Retinal pigment epithelial cell (primary cell): ENCODE data around the gene PTPRD.

ENCODE experiments used
- DNase-seq: peaks from one replicate; pipeline ENCODE4 v3.0.0-alpha.2; 2010; ENCODE audit warnings: low read depth
- H3K4me3 ChIP-seq: 2 replicates; pipeline ENCODE4 v1.5.1; 2011; ENCODE audit warnings: mild to moderate bottlenecking, low read length, control low read depth, moderate library complexity
- CTCF ChIP-seq: conservative IDR thresholded peaks from 2 replicates; pipeline ENCODE4 v1.5.1; 2011; ENCODE audit warnings: low read depth, low read length, control low read depth, inconsistent platforms

The PTPRD gene

GRCh38 chr9:8815931-8816330 is 1796.9 kb downstream of the PTPRD start:
- no peak overlapping the region for H3K4me3 ChIP-seq
- DNase-seq, result no peak
- TF ChIP-seq CTCF, result no peak

GRCh38 chr9:8815219-8815618 is 1797.6 kb downstream of the PTPRD start:
- H3K4me3 ChIP-seq, result no peak overlapping the region
- no peak for DNase-seq
- TF ChIP-seq CTCF, result no peak

GRCh38 chr9:8812888-8813287 is 1799.9 kb downstream of the PTPRD start:
- DNase-seq, result no peak
- no peak overlapping the region for H3K4me3 ChIP-seq
- no peak for TF ChIP-seq CTCF

- no peak for DNase-seq
- no peak overlapping the region for H3K4me3 ChIP-seq
- TF ChIP-seq CTCF, result no peak
Observed at GRCh38 chr9:8809741-8810140, 1803.1 kb downstream of the PTPRD start.

GRCh38 chr9:8806150-8806549 is 1806.7 kb downstream of the PTPRD start:
- no peak for DNase-seq
- TF ChIP-seq CTCF, result no peak
- no peak overlapping the region for H3K4me3 ChIP-seq

GRCh38 chr9:8804613-8805012 is 1808.2 kb downstream of the PTPRD start:
- no peak for TF ChIP-seq CTCF
- H3K4me3 ChIP-seq, result no peak overlapping the region
- DNase-seq, result no peak

GRCh38 chr9:8802242-8802641 is 1810.6 kb downstream of the PTPRD start:
- TF ChIP-seq CTCF, result no peak
- no peak overlapping the region for H3K4me3 ChIP-seq
- DNase-seq, result no peak
